ENCODE measurements around the gene NOL9. TPM values are rescaled to one million over a fixed set of nuclear protein-coding genes. Genes with fewer than 3 reads are reported as not detected.

The NOL9 gene
- total RNA-seq, 4 donors from 2014 or later, result 4.7 to 44.8 (median 23.7) TPM

GRCh38 chr1:6531996-6532395 lies 22.3 kb downstream of the NOL9 start:
- Histone ChIP-seq H3K27me3 (no peaks in the 10 kb centered on the region), H3K4me1 (no peaks in the 10 kb centered on the region), H3K27ac (no peak overlapping the region), H3K4me3 (no peak overlapping the region), H3K36me3 (no peaks in the 10 kb centered on the region), H3K9me3 (no peaks in the 10 kb centered on the region)
- DNase-seq, result no peak
- TF ChIP-seq, protein P1, sequence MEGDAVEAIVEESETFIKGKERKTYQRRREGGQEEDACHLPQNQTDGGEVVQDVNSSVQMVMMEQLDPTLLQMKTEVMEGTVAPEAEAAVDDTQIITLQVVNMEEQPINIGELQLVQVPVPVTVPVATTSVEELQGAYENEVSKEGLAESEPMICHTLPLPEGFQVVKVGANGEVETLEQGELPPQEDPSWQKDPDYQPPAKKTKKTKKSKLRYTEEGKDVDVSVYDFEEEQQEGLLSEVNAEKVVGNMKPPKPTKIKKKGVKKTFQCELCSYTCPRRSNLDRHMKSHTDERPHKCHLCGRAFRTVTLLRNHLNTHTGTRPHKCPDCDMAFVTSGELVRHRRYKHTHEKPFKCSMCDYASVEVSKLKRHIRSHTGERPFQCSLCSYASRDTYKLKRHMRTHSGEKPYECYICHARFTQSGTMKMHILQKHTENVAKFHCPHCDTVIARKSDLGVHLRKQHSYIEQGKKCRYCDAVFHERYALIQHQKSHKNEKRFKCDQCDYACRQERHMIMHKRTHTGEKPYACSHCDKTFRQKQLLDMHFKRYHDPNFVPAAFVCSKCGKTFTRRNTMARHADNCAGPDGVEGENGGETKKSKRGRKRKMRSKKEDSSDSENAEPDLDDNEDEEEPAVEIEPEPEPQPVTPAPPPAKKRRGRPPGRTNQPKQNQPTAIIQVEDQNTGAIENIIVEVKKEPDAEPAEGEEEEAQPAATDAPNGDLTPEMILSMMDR (IDR thresholded peaks at IDR 0.05), result no peak
- TF ChIP-seq POLR2A (IDR thresholded peaks at IDR 0.05), result no peak
- intact Hi-C loops (cut with DNase I; ENCODE audit: low total_unique reads), result no loop called here

- H3K36me3 ChIP-seq, result no peaks in the 10 kb centered on the region
- intact Hi-C loops (cut with DNase I; ENCODE audit: low total_unique reads), result no loop called here
- H3K27me3 ChIP-seq, result no peaks in the 10 kb centered on the region
- no peak for DNase-seq
- H3K4me3 ChIP-seq, result no peak overlapping the region
- no peak overlapping the region for H3K27ac ChIP-seq
- TF ChIP-seq, protein P1 (IDR thresholded peaks at IDR 0.05), result no peak
- no peak for TF ChIP-seq POLR2A (IDR thresholded peaks at IDR 0.05)
- H3K9me3 ChIP-seq, result no peaks in the 10 kb centered on the region
- no peaks in the 10 kb centered on the region for H3K4me1 ChIP-seq
Observed at GRCh38 chr1:6530504-6531160, 23.7 kb downstream of the NOL9 start.

- no peak for DNase-seq
- Histone ChIP-seq H3K27ac (no peak overlapping the region), H3K4me1 (no peaks in the 10 kb centered on the region), H3K4me3 (no peak overlapping the region), H3K36me3 (no peaks in the 10 kb centered on the region), H3K9me3 (no peaks in the 10 kb centered on the region), H3K27me3 (no peaks in the 10 kb centered on the region)
- TF ChIP-seq POLR2A (IDR thresholded peaks at IDR 0.05), result no peak
- TF ChIP-seq, protein P1 (IDR thresholded peaks at IDR 0.05), result no peak
- intact Hi-C loops (cut with DNase I; ENCODE audit: low total_unique reads), result no loop called here
Observed at GRCh38 chr1:6528492-6528891, 25.8 kb downstream of the NOL9 start.

- H3K4me1 ChIP-seq, result no peaks in the 10 kb centered on the region
- H3K27me3 ChIP-seq, result no peaks in the 10 kb centered on the region
- no peaks in the 10 kb centered on the region for H3K36me3 ChIP-seq
- H3K4me3 ChIP-seq, result no peak overlapping the region
- no peak for TF ChIP-seq POLR2A (IDR thresholded peaks at IDR 0.05)
- TF ChIP-seq, protein P1 (IDR thresholded peaks at IDR 0.05), result no peak
- intact Hi-C loops (cut with DNase I; ENCODE audit: low total_unique reads), result no loop called here
- no peak for DNase-seq
- no peaks in the 10 kb centered on the region for H3K9me3 ChIP-seq
- H3K27ac ChIP-seq, result no peak overlapping the region
Observed at GRCh38 chr1:6526316-6526715, 28.0 kb downstream of the NOL9 start.

- H3K36me3 ChIP-seq, result no peaks in the 10 kb centered on the region
- no peaks in the 10 kb centered on the region for H3K27me3 ChIP-seq
- no peak overlapping the region for H3K4me3 ChIP-seq
- intact Hi-C loops (cut with DNase I; ENCODE audit: low total_unique reads), result no loop called here
- no peak for DNase-seq
- no peaks in the 10 kb centered on the region for H3K4me1 ChIP-seq
- no peaks in the 10 kb centered on the region for H3K9me3 ChIP-seq
- no peak for TF ChIP-seq POLR2A (IDR thresholded peaks at IDR 0.05)
- TF ChIP-seq, protein P1 (IDR thresholded peaks at IDR 0.05), result no peak
- H3K27ac ChIP-seq, result no peak overlapping the region
Observed at GRCh38 chr1:6523566-6523965, 30.7 kb downstream of the NOL9 start.
